ENCODE data around the gene DENR. TPM values are rescaled to one million over a fixed set of nuclear protein-coding genes. Genes with fewer than 3 reads are reported as not detected.
A peak's percentile ranks its signal among the peaks of the same experiment; 100 is the strongest.

The DENR gene
- total and polyA plus RNA-seq, 2 of the 13 experiments (the other 11 are each of a cell fraction or from before 2014, with no cell fraction given) = 30.0 to 59.1 TPM

GRCh38 chr12:122726080-122726558, 26.5 kb upstream of the DENR start (continued):
- TF ChIP-seq PCBP1 (IDR thresholded peaks at IDR 0.05; ENCODE audit: borderline replicate concordance, low read depth, low read length) = no peak
- no peak for TF ChIP-seq ZNF232 (CRISPR knock-in tag; IDR thresholded peaks at IDR 0.05; ENCODE audit: borderline replicate concordance)
- no peak for TF ChIP-seq ZNF7 (CRISPR knock-in tag; IDR thresholded peaks at IDR 0.05)
- TF ChIP-seq KLF11 (CRISPR knock-in tag; IDR thresholded peaks at IDR 0.05) = no peak
- TF ChIP-seq DZIP1 (CRISPR knock-in tag; IDR thresholded peaks at IDR 0.05) = no peak
- peak; percentile 90 for TF ChIP-seq MEF2D (CRISPR knock-in tag; IDR thresholded peaks at IDR 0.05)
- no peak for TF ChIP-seq SRSF1 (optimal IDR thresholded peaks at IDR 0.05; ENCODE audit: low read depth, low read length)
- no peak for TF ChIP-seq ZFX (CRISPR knock-in tag; IDR thresholded peaks at IDR 0.05; ENCODE audit: low read depth)
- TF ChIP-seq ZNF34 (CRISPR knock-in tag; IDR thresholded peaks at IDR 0.05; ENCODE audit: borderline replicate concordance) = no peak
- TF ChIP-seq ZNF879 (CRISPR knock-in tag; IDR thresholded peaks at IDR 0.05) = no peak
- 0 out of 2 replicates have a peak, but pooled peaks have one; percentile 61 for TF ChIP-seq HMG20A (CRISPR knock-in tag; IDR thresholded peaks at IDR 0.05; ENCODE audit: borderline replicate concordance)
- no peak for TF ChIP-seq TBP (CRISPR knock-in tag; IDR thresholded peaks at IDR 0.05)
- TF ChIP-seq RCOR2 (CRISPR knock-in tag; IDR thresholded peaks at IDR 0.05) = no peak
- TF ChIP-seq DR1 (CRISPR knock-in tag; IDR thresholded peaks at IDR 0.05) = no peak
- peak; percentile 39; the same call in 1 of the 2 replicates for TF ChIP-seq JUN (CRISPR knock-in tag; IDR thresholded peaks at IDR 0.05)
- TF ChIP-seq ZNF678 (CRISPR knock-in tag; IDR thresholded peaks at IDR 0.05) = no peak
- no peak for TF ChIP-seq ZNF512 (CRISPR knock-in tag; IDR thresholded peaks at IDR 0.05)
- TF ChIP-seq SNAI1 (CRISPR knock-in tag; IDR thresholded peaks at IDR 0.05; ENCODE audit: borderline replicate concordance) = no peak
- peak; percentile 67; the same call in 1 of the 2 replicates for TF ChIP-seq FOSL1 (CRISPR knock-in tag; IDR thresholded peaks at IDR 0.05; ENCODE audit: borderline replicate concordance)
- peak; percentile 83 for TF ChIP-seq FOSL2 (CRISPR knock-in tag; IDR thresholded peaks at IDR 0.05)
- TF ChIP-seq TBX3 (IDR thresholded peaks at IDR 0.05; ENCODE audit: borderline replicate concordance) = no peak
